ENCODE data around the gene PCGF3. TPM values are rescaled to one million over a fixed set of nuclear protein-coding genes. Genes with fewer than 3 reads are reported as not detected.

PCGF3 gene
- total RNA-seq, 6 experiments from 2014 or later: 13.0 to 23.5 (median 14.7) TPM

- Histone ChIP-seq H3K4me3 (no peak overlapping the region), H3K27me3 (no peaks in the 10 kb centered on the region), H3K9me3 (no peaks in the 10 kb centered on the region), H3K36me3 (peaks cover 0 to under 1% (median 0%) of the 10 kb centered on the region in 4 donors), H3K27ac (no peak overlapping the region), H3K4me1 (peaks cover 0 to 22% (median 5%) of the 10 kb centered on the region in 4 donors)
- intact Hi-C loops (cut with DNase I): no loop called here
- DNase-seq (peak in 1 of 3 donors; percentile 51), ATAC-seq (no peak)
- WGBS (ENCODE audit: insufficient coverage, low coverage, low lambda C conversion rate, missing lambda C conversion rate): 75% methylated on average over 2 of the region's 26 CpGs
- TF ChIP-seq POLR2A (IDR thresholded peaks at IDR 0.05) (no peak), CTCF (IDR thresholded peaks at IDR 0.05) (no peak)
Measured at GRCh38 chr4:677431-678293, 28.0 kb upstream of the PCGF3 start.

GRCh38 chr4:678331-679103 lies 27.1 kb upstream of the PCGF3 start:
- TF ChIP-seq CTCF (IDR thresholded peaks at IDR 0.05) (no peak), POLR2A (IDR thresholded peaks at IDR 0.05) (no peak)
- DNase-seq: peak in 1 of 3 donors; percentile 46
- no CpG with 5 or more reads among the region's 14 CpGs for WGBS (ENCODE audit: insufficient coverage, low coverage, low lambda C conversion rate, missing lambda C conversion rate)

GRCh38 chr4:679104-679481 lies 26.5 kb upstream of the PCGF3 start:
- H3K4me1 ChIP-seq: peaks cover 0 to 12% (median 3%) of the 10 kb centered on the region in 4 donors
- no CpG with 5 or more reads among the region's 13 CpGs for WGBS (ENCODE audit: insufficient coverage, low coverage, low lambda C conversion rate, missing lambda C conversion rate)

More at GRCh38 chr4:678331-679103, 27.1 kb upstream of the PCGF3 start:
- Histone ChIP-seq H3K27me3 (no peaks in the 10 kb centered on the region), H3K4me1 (peaks cover 0 to 13% (median 3%) of the 10 kb centered on the region in 4 donors), H3K4me3 (no peak overlapping the region), H3K27ac (no peak overlapping the region), H3K9me3 (no peaks in the 10 kb centered on the region), H3K36me3 (no peaks in the 10 kb centered on the region)
- no peak for ATAC-seq
- intact Hi-C loops (cut with DNase I): no loop called here

DNA sequence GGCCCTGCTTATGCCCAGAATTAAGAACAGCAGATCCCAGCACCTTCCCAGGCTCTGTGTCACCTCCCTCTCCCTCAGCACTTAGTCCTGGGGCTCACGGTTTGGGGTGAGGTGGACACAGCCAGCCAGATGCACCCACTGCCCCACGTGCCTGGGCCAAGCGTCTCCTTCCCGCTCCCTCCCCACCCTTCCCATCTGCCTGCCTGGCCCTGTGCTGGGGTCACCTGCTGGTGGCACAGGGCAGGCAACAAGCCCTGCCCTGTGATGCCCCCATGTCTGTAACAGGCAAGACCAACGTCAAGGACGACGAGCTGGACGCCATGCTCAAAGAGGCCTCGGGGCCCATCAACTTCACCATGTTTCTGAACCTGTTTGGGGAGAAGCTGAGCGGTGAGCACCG lies 26.0 kb upstream of the PCGF3 start:
- H3K27me3 ChIP-seq: no peaks in the 10 kb centered on the region
- ATAC-seq: no peak
- no peak overlapping the region for H3K27ac ChIP-seq
- intact Hi-C loops (cut with DNase I): no loop called here
- 60% methylated on average over 1 of the region's 11 CpGs for WGBS (ENCODE audit: insufficient coverage, low coverage, low lambda C conversion rate, missing lambda C conversion rate)
- no peak for DNase-seq
- no peak overlapping the region for H3K4me3 ChIP-seq
- H3K4me1 ChIP-seq: peaks cover 0 to 12% (median 3%) of the 10 kb centered on the region in 4 donors
- H3K9me3 ChIP-seq: no peaks in the 10 kb centered on the region
- H3K36me3 ChIP-seq: no peaks in the 10 kb centered on the region
- TF ChIP-seq CTCF (IDR thresholded peaks at IDR 0.05): no peak
- TF ChIP-seq POLR2A (IDR thresholded peaks at IDR 0.05): no peak

More at GRCh38 chr4:679104-679481, 26.5 kb upstream of the PCGF3 start:
- H3K36me3 ChIP-seq: no peaks in the 10 kb centered on the region
- ATAC-seq: no peak
- TF ChIP-seq CTCF (IDR thresholded peaks at IDR 0.05): no peak
- no peak for TF ChIP-seq POLR2A (IDR thresholded peaks at IDR 0.05)
- no peak for DNase-seq
- no peaks in the 10 kb centered on the region for H3K27me3 ChIP-seq
- intact Hi-C loops (cut with DNase I): no loop called here
- no peaks in the 10 kb centered on the region for H3K9me3 ChIP-seq
- no peak overlapping the region for H3K4me3 ChIP-seq
- H3K27ac ChIP-seq: no peak overlapping the region

Data from right lobe of liver (tissue), 6 donors.